HepG2 (cell line): Measurements from ENCODE around the gene SYNJ2. TPM values are rescaled to one million over a fixed set of nuclear protein-coding genes. Genes with fewer than 3 reads are reported as not detected.
A peak's percentile ranks its signal among the peaks of the same experiment; 100 is the strongest.

Experiments used
- AGO2 ChIP-seq: fragments of 200-400 bp; formaldehyde crosslinking; optimal IDR thresholded peaks from 2 replicates; pipeline ENCODE3; 2017; ENCODE audit warnings: mild to moderate bottlenecking, low read depth, low read length, moderate library complexity
- CSRNP2 ChIP-seq: sonication (generic); formaldehyde crosslinking; conservative IDR thresholded peaks from 2 replicates; pipeline ENCODE4 v1.8.0; 2022; ENCODE audit warnings: low read depth, missing genetic modification reagents
- HCFC1 ChIP-seq: fragments of 150-350 bp; IDR thresholded peaks from 2 replicates; pipeline ENCODE4 v1.6.1; 2014; ENCODE audit warnings: low read depth, low read length
- HMGXB4 ChIP-seq, 2 experiments: sonication (generic) in 1 of 2; formaldehyde crosslinking in 1 of 2; IDR thresholded peaks; 2 replicates each; pipeline versions ENCODE4 v1.4.0 to v1.6.1; 2018 to 2020; ENCODE audit warnings: missing genetic modification reagents in 2 of 2, borderline replicate concordance in 1 of 2, low read depth in 1 of 2, mild to moderate bottlenecking in 1 of 2, missing biosample characterization in 1 of 2
- MED13 ChIP-seq: sonication (generic); formaldehyde crosslinking; IDR thresholded peaks from 2 replicates; pipeline ENCODE4 v1.5.0; 2020; ENCODE audit warnings: missing genetic modification reagents
- MLLT10 ChIP-seq: sonication (generic); formaldehyde crosslinking; IDR thresholded peaks from 2 replicates; pipeline ENCODE4 v1.4.0; 2020; ENCODE audit warnings: missing genetic modification reagents
- MTF1 ChIP-seq: sonication (generic); formaldehyde crosslinking; IDR thresholded peaks from 2 replicates; pipeline ENCODE4 v1.5.0; 2020; ENCODE audit warnings: missing genetic modification reagents
- NKX3-1 ChIP-seq: sonication (generic); formaldehyde crosslinking; IDR thresholded peaks from 2 replicates; pipeline ENCODE4 v1.5.0; 2020; ENCODE audit warnings: missing genetic modification reagents
- NR0B2 ChIP-seq: sonication (generic); formaldehyde crosslinking; IDR thresholded peaks from 2 replicates; pipeline ENCODE4 v1.4.0; 2020; ENCODE audit warnings: mild to moderate bottlenecking, missing genetic modification reagents
- NR1H2 ChIP-seq: sonication (generic); formaldehyde crosslinking; IDR thresholded peaks from 2 replicates; pipeline ENCODE4 v1.8.1; 2022; ENCODE audit warnings: low read depth, missing genetic modification reagents, borderline replicate concordance
- POLR2A ChIP-seq, 2 experiments: IDR thresholded peaks; 2 replicates each; pipeline ENCODE4 v1.6.1; 2011; ENCODE audit warnings: low read depth in 2 of 2, low read length in 2 of 2, mild to moderate bottlenecking in 1 of 2, moderate library complexity in 1 of 2; ENCODE audit not compliant: insufficient read depth in 1 of 2
- POLR2G ChIP-seq: fragments of 200-400 bp; formaldehyde crosslinking; IDR thresholded peaks from 2 replicates; pipeline ENCODE4 v1.6.1; 2018; ENCODE audit warnings: mild to moderate bottlenecking, low read depth, low read length, moderate library complexity
- PRPF4 ChIP-seq: fragments of 200-400 bp; formaldehyde crosslinking; IDR thresholded peaks from 2 replicates; pipeline ENCODE4 v1.6.1; 2016; ENCODE audit warnings: low read length, low read depth; ENCODE audit not compliant: poor library complexity, severe bottlenecking
- RBFOX2 ChIP-seq: fragments of 200-400 bp; formaldehyde crosslinking; IDR thresholded peaks from 2 replicates; pipeline ENCODE4 v1.6.1; 2017; ENCODE audit warnings: low read depth, mild to moderate bottlenecking, low read length
- SOX6 ChIP-seq, 2 experiments: fragments of 450-650 bp in 1 of 2; sonication (generic) in 1 of 2; formaldehyde crosslinking in 1 of 2; IDR thresholded peaks; 2 replicates each; pipeline versions ENCODE4 v1.4.0 to v1.6.1; 2017 to 2020; ENCODE audit warnings: antibody characterized with exemption in 1 of 2, mild to moderate bottlenecking in 1 of 2, missing genetic modification reagents in 1 of 2
- SP140L ChIP-seq: sonication (generic); formaldehyde crosslinking; IDR thresholded peaks from 2 replicates; pipeline ENCODE4 v1.4.0; 2020; ENCODE audit warnings: missing genetic modification reagents, borderline replicate concordance
- XRCC5 ChIP-seq: fragments of 200-400 bp; formaldehyde crosslinking; optimal IDR thresholded peaks from 2 replicates; pipeline ENCODE3; 2017; ENCODE audit warnings: mild to moderate bottlenecking, low read length
- ZBTB38 ChIP-seq: sonication (generic); formaldehyde crosslinking; IDR thresholded peaks from 2 replicates; pipeline ENCODE4 v1.5.1; 2020; ENCODE audit warnings: mild to moderate bottlenecking, missing genetic modification reagents
- ZBTB7A ChIP-seq: sonication (generic); formaldehyde crosslinking; IDR thresholded peaks from 2 replicates; pipeline ENCODE4 v1.8.0; 2022; ENCODE audit warnings: mild to moderate bottlenecking, missing genetic modification reagents
- ZNF143 ChIP-seq: sonication (generic); formaldehyde crosslinking; IDR thresholded peaks from 2 replicates; pipeline ENCODE4 v1.4.0; 2020; ENCODE audit warnings: missing genetic modification reagents
- ZNF263 ChIP-seq: sonication (generic); formaldehyde crosslinking; IDR thresholded peaks from 2 replicates; pipeline ENCODE4 v1.4.0; 2020; ENCODE audit warnings: missing genetic modification reagents
- ZNF350 ChIP-seq: sonication (generic); formaldehyde crosslinking; IDR thresholded peaks from 2 replicates; pipeline ENCODE4 v1.4.0; 2020; ENCODE audit warnings: mild to moderate bottlenecking, low read depth, missing genetic modification reagents, borderline replicate concordance
- ZNF891 ChIP-seq: sonication (generic); formaldehyde crosslinking; IDR thresholded peaks from 2 replicates; pipeline ENCODE4 v1.5.0; 2020; ENCODE audit warnings: mild to moderate bottlenecking, missing genetic modification reagents
- polyA plus RNA-seq, 8 experiments: library from polyadenylated mRNA; depleted of rRNA in 3 of 8; stranded (reverse) in 7 of 8; unstranded in 1 of 8; fragments of >200 nt; fragmentation: Illumina TruSeq in 4 of 8; extraction: Trizol in 4 of 8; gene quantifications; 2 replicates each; pipeline versions ENCODE4 v1.2.1 to v1.2.3, GENCODE V29; 2011 to 2016; ENCODE audit warnings: low read depth in 4 of 8, missing spikeins in 1 of 8, mixed read lengths in 1 of 8; ENCODE audit not compliant: insufficient read depth in 1 of 8
- total RNA-seq, 5 experiments: library from RNA; depleted of rRNA; stranded (reverse); fragments of >200 nt; fragmentation: Illumina TruSeq; extraction: Trizol; gene quantifications; 2 replicates each; pipeline ENCODE4 v1.2.3, GENCODE V29; 2016; ENCODE audit warnings: low read depth in 1 of 5
- TF ChIP-seq, protein P1 (sequence below): sonication (generic); formaldehyde crosslinking; IDR thresholded peaks from 2 replicates; pipeline ENCODE4 v1.9.0; 2022; ENCODE audit warnings: low read depth, missing genetic modification reagents

SYNJ2 gene
- total and polyA plus RNA-seq, 2 of the 13 experiments (the other 11 are each of a cell fraction or from before 2014, with no cell fraction given) = 39.1 to 57.6 TPM

- no peak for TF ChIP-seq CSRNP2 (CRISPR knock-in tag)
- TF ChIP-seq ZNF143 = no peak
- TF ChIP-seq NKX3-1 = 0 out of 2 replicates have a peak, but pooled peaks have one; percentile 23
- no peak for TF ChIP-seq SP140L (CRISPR knock-in tag)
- TF ChIP-seq MED13 = 0 out of 2 replicates have a peak, but pooled peaks have one; percentile 52
- 0 out of 2 replicates have a peak, but pooled peaks have one; percentile 18 for TF ChIP-seq RBFOX2
- peak; percentile 41; the same call in 1 of the 2 replicates for TF ChIP-seq NR0B2 (CRISPR knock-in tag)
- TF ChIP-seq ZBTB38 (CRISPR knock-in tag) = peak; percentile 67
- TF ChIP-seq PRPF4 = no peak
- TF ChIP-seq NR1H2 (CRISPR knock-in tag) = no peak
- TF ChIP-seq POLR2A (IDR thresholded peaks at IDR 0.05; ENCODE audit: insufficient read depth in 1 of 2, low read depth in 2 of 2, low read length in 2 of 2) = 0 out of 4 replicates have a peak, but pooled peaks of 1 of the 2 experiments have one; percentile 40
- TF ChIP-seq XRCC5 = peak; percentile 54
- no peak for TF ChIP-seq MTF1 (CRISPR knock-in tag)
- no peak for TF ChIP-seq ZNF891 (CRISPR knock-in tag)
- peak; percentile 25; the same call in 1 of the 2 replicates for TF ChIP-seq ZNF350 (CRISPR knock-in tag)
- TF ChIP-seq ZNF263 (CRISPR knock-in tag) = peak; percentile 95
- no peak for TF ChIP-seq MLLT10 (CRISPR knock-in tag)
- peak; percentile 44; the same call in 1 of the 2 replicates for TF ChIP-seq POLR2G
- no peak for TF ChIP-seq SOX6 (IDR thresholded peaks at IDR 0.05)
- peak; percentile 52; the same call in 1 of the 2 replicates for TF ChIP-seq SOX6 (CRISPR knock-in tag; IDR thresholded peaks at IDR 0.05)
- no peak for TF ChIP-seq HCFC1
- TF ChIP-seq ZBTB7A (CRISPR knock-in tag) = no peak
- TF ChIP-seq AGO2 = peak; percentile 61
- TF ChIP-seq HMGXB4 (CRISPR knock-in tag; IDR thresholded peaks at IDR 0.05; ENCODE audit: borderline replicate concordance in 1 of 2, low read depth in 1 of 2) = no peak
- TF ChIP-seq, protein P1, sequence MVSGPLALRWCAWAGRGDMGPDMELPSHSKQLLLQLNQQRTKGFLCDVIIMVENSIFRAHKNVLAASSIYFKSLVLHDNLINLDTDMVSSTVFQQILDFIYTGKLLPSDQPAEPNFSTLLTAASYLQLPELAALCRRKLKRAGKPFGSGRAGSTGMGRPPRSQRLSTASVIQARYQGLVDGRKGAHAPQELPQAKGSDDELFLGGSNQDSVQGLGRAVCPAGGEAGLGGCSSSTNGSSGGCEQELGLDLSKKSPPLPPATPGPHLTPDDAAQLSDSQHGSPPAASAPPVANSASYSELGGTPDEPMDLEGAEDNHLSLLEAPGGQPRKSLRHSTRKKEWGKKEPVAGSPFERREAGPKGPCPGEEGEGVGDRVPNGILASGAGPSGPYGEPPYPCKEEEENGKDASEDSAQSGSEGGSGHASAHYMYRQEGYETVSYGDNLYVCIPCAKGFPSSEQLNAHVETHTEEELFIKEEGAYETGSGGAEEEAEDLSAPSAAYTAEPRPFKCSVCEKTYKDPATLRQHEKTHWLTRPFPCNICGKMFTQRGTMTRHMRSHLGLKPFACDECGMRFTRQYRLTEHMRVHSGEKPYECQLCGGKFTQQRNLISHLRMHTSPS (CRISPR knock-in tag) = 0 out of 2 replicates have a peak, but pooled peaks have one; percentile 42
Observed at GRCh38 chr6:158026054-158026900, 44.6 kb downstream of the SYNJ2 start (continued).
